H1 (cell line): ENCODE results near the gene MCM3. TPM values are rescaled to one million over a fixed set of nuclear protein-coding genes. Genes with fewer than 3 reads are reported as not detected.

Experiments
- EGR1 ChIP-seq: IDR thresholded peaks from 2 replicates; pipeline ENCODE4 v1.6.1; 2011; ENCODE audit warnings: low read depth, low read length, borderline replicate concordance
- MAFK ChIP-seq: IDR thresholded peaks from 2 replicates; pipeline ENCODE4 v1.6.1; 2012; ENCODE audit warnings: low read depth, mild to moderate bottlenecking, improper control_type of control experiment, low read length
- RBBP5 ChIP-seq: IDR thresholded peaks from 2 replicates; pipeline ENCODE4 v1.7.1; 2012; ENCODE audit warnings: low read depth, mild to moderate bottlenecking, inconsistent platforms, low read length, moderate library complexity, borderline replicate concordance
- TEAD4 ChIP-seq: IDR thresholded peaks from 2 replicates; pipeline ENCODE4 v1.6.1; 2012; ENCODE audit warnings: low read depth, low read length, inconsistent platforms, mixed read lengths
- polyA plus RNA-seq, 7 experiments: library from polyadenylated mRNA; depleted of rRNA in 3 of 7; stranded (reverse) in 5 of 7; unstranded in 2 of 7; fragments of >200 nt in 5 of 7; fragments of 200-250 nt in 2 of 7; gene quantifications; 1 replicate in 5 of 7; 2 replicates in 1 of 7; 4 replicates in 1 of 7; pipeline versions ENCODE4 v1.2.1 to v1.2.3, GENCODE V29; 2011 to 2013; ENCODE audit warnings: missing spikeins in 2 of 7, mixed read lengths in 2 of 7
- total RNA-seq: library from RNA; stranded (reverse); fragmentation: NEBNext Ultra II Directional; extraction: Animal tissue kit (Norgen Biotek cat#: 25700); gene quantifications from 2 replicates; pipeline ENCODE4 v1.2.1, GENCODE V29; 2021

The MCM3 gene
- total and polyA plus RNA-seq, 2 of the 8 experiments (the other 6 are each of a cell fraction or from before 2014, with no cell fraction given) = 275 to 293 TPM

GRCh38 chr6:52317841-52318581 lies 33.5 kb upstream of the MCM3 start (continued):
- TF ChIP-seq RBBP5 = no peak
- TF ChIP-seq MAFK = no peak
- TF ChIP-seq TEAD4 = no peak
- TF ChIP-seq EGR1 = no peak
